Measurements from ENCODE around the gene FIBCD1.

FIBCD1 gene

GRCh38 chr9:130892477-130893304, 46.4 kb downstream of the FIBCD1 start:
- no peak overlapping the region for H3K4me3 ChIP-seq (ENCODE audit: low read length)
- TF ChIP-seq, protein P1, sequence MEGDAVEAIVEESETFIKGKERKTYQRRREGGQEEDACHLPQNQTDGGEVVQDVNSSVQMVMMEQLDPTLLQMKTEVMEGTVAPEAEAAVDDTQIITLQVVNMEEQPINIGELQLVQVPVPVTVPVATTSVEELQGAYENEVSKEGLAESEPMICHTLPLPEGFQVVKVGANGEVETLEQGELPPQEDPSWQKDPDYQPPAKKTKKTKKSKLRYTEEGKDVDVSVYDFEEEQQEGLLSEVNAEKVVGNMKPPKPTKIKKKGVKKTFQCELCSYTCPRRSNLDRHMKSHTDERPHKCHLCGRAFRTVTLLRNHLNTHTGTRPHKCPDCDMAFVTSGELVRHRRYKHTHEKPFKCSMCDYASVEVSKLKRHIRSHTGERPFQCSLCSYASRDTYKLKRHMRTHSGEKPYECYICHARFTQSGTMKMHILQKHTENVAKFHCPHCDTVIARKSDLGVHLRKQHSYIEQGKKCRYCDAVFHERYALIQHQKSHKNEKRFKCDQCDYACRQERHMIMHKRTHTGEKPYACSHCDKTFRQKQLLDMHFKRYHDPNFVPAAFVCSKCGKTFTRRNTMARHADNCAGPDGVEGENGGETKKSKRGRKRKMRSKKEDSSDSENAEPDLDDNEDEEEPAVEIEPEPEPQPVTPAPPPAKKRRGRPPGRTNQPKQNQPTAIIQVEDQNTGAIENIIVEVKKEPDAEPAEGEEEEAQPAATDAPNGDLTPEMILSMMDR (conservative IDR thresholded peaks at IDR 0.05; ENCODE audit: low read depth, low read length) = no peak
- DNase-seq (ENCODE audit: low read depth) = no peak

DNA sequence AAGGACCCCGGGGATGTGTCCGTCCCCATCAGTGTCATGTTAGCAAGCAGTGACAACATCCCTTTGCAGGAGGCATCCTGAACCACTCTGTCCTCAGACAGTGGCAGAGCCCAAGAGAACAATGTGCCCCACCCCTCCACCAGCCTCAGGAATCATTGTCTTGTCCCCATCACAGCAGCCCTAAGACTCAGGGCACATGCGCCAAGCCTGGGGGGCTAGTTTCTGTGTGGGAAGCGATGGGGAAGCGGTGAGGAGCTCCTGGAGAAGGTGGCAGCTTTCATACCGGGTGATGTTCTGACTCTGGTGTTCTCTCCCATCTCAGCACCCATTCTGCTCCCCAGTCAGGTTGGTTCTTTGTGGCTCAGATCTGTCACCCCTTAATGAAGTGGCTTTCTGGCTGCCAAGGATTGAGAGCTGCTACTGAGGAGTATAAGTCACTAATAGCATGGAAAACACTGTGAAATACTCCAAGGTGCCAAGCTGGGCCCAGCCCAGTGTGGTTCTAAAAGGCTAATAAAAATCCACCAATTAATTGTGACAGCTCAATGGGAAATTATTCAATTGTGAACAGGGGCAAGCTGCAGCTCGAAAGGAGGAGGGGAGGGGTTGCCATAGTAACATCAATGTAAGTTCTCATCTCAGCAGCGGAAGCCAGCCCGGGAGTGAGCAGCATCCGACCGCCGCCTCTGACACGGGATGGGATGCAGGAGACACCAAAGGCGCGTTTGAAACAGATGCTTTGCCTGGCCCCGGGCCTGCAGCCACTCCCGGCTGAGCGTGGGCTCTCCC, 47.2 kb downstream of the FIBCD1 start:
- no peak for DNase-seq (ENCODE audit: low read depth)
- no peak overlapping the region for H3K4me3 ChIP-seq (ENCODE audit: low read length)
- TF ChIP-seq, protein P1 (conservative IDR thresholded peaks at IDR 0.05; ENCODE audit: low read depth, low read length) = no peak

- no peak for DNase-seq (ENCODE audit: low read depth)
- no peak overlapping the region for H3K4me3 ChIP-seq (ENCODE audit: low read length)
- TF ChIP-seq, protein P1 (conservative IDR thresholded peaks at IDR 0.05; ENCODE audit: low read depth, low read length) = no peak
Observed at GRCh38 chr9:130890870-130891687, 48.0 kb downstream of the FIBCD1 start.

DNA sequence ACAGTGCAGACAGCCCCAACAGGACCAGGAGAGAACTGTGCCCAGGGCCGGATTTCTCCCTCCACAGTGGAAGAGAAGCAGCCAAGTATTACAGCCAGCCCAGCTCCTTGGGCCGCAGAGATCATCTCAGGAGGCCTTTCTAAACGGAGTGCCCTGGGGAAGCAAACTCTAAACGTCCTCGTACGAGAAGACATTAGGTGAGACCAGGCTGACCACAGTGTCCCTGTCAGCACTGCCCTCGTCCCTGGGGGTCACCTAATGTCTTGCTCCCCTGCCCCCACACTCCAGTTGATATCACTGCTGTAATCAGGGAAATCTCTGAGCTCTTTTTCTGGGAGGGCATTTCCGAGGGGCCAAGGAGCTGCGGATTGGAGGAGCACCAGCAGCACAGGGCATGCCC, 48.9 kb downstream of the FIBCD1 start:
- TF ChIP-seq, protein P1 (conservative IDR thresholded peaks at IDR 0.05; ENCODE audit: low read depth, low read length) = no peak
- H3K4me3 ChIP-seq (ENCODE audit: low read length) = no peak overlapping the region
- no peak for DNase-seq (ENCODE audit: low read depth)

DNA sequence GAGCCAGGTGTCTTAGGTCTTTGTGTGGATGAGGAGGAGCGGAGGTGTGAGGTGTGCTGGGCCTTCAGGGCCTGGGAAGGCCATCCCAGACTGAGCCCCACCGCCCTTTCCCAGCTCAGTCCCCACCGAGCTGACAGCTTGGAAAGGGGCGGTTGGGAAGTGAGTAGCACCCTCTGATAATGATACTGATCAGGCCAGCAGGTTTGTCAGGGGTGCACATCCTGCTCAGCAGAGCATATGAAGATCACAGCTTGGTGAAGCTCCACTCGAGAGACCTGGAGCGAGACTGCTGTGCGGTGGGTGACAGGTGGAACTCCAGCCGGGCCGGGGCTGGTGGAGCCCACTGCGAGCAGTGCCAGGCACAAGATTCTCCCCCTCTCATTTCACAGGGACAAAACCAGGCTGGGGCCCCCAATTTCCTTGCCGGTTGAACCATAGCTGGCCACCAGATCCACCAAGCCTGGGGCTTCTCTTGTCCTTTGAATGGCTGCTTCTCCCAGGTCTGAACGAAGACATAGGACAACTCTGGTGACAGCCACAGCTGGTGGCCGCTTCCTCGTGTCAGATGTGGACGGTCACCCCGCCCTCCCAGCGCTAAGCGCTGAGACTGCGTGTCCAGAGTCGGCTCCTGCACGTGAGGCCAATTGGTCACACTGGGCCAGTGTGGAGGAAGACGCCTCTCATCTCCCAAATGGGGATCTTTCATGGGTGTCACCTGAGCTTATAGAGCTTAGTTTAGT, 50.7 kb downstream of the FIBCD1 start:
- H3K4me3 ChIP-seq (ENCODE audit: low read length) = no peak overlapping the region
- DNase-seq (ENCODE audit: low read depth) = no peak
- TF ChIP-seq, protein P1 (conservative IDR thresholded peaks at IDR 0.05; ENCODE audit: low read depth, low read length) = no peak

DNA sequence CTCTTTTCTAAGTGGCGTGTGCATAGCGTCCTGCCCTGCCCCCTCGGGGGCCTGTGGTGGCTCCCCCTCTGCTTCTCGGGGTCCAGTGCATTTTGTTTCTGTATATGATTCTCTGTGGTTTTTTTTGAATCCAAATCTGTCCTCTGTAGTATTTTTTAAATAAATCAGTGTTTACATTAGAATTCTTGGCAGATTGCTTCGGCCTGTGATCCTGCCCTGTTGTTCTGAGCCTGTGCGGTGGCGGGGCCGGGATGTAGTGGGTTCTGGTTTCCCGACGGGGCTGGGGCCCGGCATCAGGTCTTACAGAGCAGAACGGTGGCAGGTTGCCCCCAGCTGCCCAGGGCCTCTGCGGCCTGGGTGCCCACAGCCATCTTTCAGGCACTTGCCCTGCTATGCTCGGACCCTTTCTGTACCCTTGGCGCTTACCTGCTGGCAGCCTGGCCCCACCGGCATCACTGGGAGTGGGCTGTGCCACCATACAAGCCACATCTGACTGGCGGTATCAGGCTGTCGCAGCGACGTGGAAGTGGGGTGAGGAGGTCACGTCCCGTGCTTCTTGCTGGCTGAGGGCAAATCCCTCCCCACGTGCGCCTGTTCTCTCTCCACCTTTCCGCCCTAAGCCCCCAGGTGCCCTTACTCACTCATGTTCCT, 51.4 kb downstream of the FIBCD1 start:
- DNase-seq (ENCODE audit: low read depth) = no peak
- no peak overlapping the region for H3K4me3 ChIP-seq (ENCODE audit: low read length)
- TF ChIP-seq, protein P1 (conservative IDR thresholded peaks at IDR 0.05; ENCODE audit: low read depth, low read length) = no peak

Measured in retinal pigment epithelial cell (primary cell).